T-helper 2 cell treated with Interferon-gamma antibody and Interleukin-4, amounts not matched to agents 5 μg/mL and 100 μg/mL, for 36 hours (primary cell): Measurements from ENCODE around the gene OXER1.

Experiments
- DNase-seq: peaks from one replicate; pipeline ENCODE4 v3.0.0; 2021; ENCODE audit warnings: low spot score
- H3K27ac Mint-ChIP-seq: one replicate; pipeline ENCODE4 v1.8.0; 2021; ENCODE audit warnings: mild to moderate bottlenecking, mixed read lengths
- H3K27me3 Mint-ChIP-seq: one replicate; pipeline ENCODE4 v1.8.0; 2021; ENCODE audit warnings: low read depth, mixed read lengths
- H3K36me3 Mint-ChIP-seq: one replicate; pipeline ENCODE4 v1.8.0; 2021; ENCODE audit warnings: low read depth, mixed read lengths
- H3K4me1 Mint-ChIP-seq: one replicate; pipeline ENCODE4 v1.8.0; 2021; ENCODE audit warnings: low read depth, mixed read lengths
- H3K4me3 Mint-ChIP-seq: one replicate; pipeline ENCODE4 v1.8.0; 2022; ENCODE audit warnings: mild to moderate bottlenecking, moderate library complexity, mixed read lengths
- H3K9me3 Mint-ChIP-seq: one replicate; pipeline ENCODE4 v1.8.0; 2021; ENCODE audit warnings: mixed read lengths

Gene OXER1

GRCh38 chr2:42769583-42770287 lies 5.8 kb upstream of the OXER1 start:
- no peak overlapping the region for H3K4me3 Mint-ChIP-seq
- H3K36me3 Mint-ChIP-seq = no peaks in the 10 kb centered on the region
- no peaks in the 10 kb centered on the region for H3K27me3 Mint-ChIP-seq
- DNase-seq = no peak
- H3K4me1 Mint-ChIP-seq = no peaks in the 10 kb centered on the region
- H3K9me3 Mint-ChIP-seq = no peaks in the 10 kb centered on the region
- H3K27ac Mint-ChIP-seq = no peak overlapping the region

- Mint-ChIP-seq H3K27ac (no peak overlapping the region), H3K9me3 (no peaks in the 10 kb centered on the region), H3K36me3 (no peaks in the 10 kb centered on the region), H3K4me1 (no peaks in the 10 kb centered on the region), H3K4me3 (no peak overlapping the region), H3K27me3 (no peaks in the 10 kb centered on the region)
- DNase-seq = no peak
Measured at GRCh38 chr2:42768706-42769256, 4.8 kb upstream of the OXER1 start.

GRCh38 chr2:42767899-42768705 lies 4.2 kb upstream of the OXER1 start:
- Mint-ChIP-seq H3K36me3 (no peaks in the 10 kb centered on the region), H3K9me3 (no peaks in the 10 kb centered on the region), H3K27ac (no peak overlapping the region), H3K4me1 (no peaks in the 10 kb centered on the region), H3K27me3 (no peaks in the 10 kb centered on the region), H3K4me3 (no peak overlapping the region)
- DNase-seq = no peak

GRCh38 chr2:42767080-42767898 lies 3.4 kb upstream of the OXER1 start:
- H3K27ac Mint-ChIP-seq = no peak overlapping the region
- DNase-seq = no peak
- no peaks in the 10 kb centered on the region for H3K27me3 Mint-ChIP-seq
- H3K9me3 Mint-ChIP-seq = no peaks in the 10 kb centered on the region
- H3K4me1 Mint-ChIP-seq = no peaks in the 10 kb centered on the region
- H3K36me3 Mint-ChIP-seq = peaks cover 1% of the 10 kb centered on the region
- no peak overlapping the region for H3K4me3 Mint-ChIP-seq

- no peak for DNase-seq
- Mint-ChIP-seq H3K9me3 (no peaks in the 10 kb centered on the region), H3K4me3 (no peak overlapping the region), H3K4me1 (no peaks in the 10 kb centered on the region), H3K36me3 (peaks cover 1% of the 10 kb centered on the region), H3K27ac (no peak overlapping the region), H3K27me3 (no peaks in the 10 kb centered on the region)
Measured at GRCh38 chr2:42765686-42766085, 1.8 kb upstream of the OXER1 start.

- Mint-ChIP-seq H3K27ac (no peak overlapping the region), H3K4me3 (no peak overlapping the region), H3K27me3 (no peaks in the 10 kb centered on the region)
Measured at GRCh38 chr2:42764901-42765300, 966 bp upstream of the OXER1 start.

GRCh38 chr2:42762823-42763804 lies 821 bp downstream of the OXER1 start:
- Mint-ChIP-seq H3K4me1 (peaks cover 2% of the 10 kb centered on the region), H3K27me3 (no peaks in the 10 kb centered on the region), H3K9me3 (no peaks in the 10 kb centered on the region), H3K27ac (no peak overlapping the region), H3K4me3 (no peak overlapping the region), H3K36me3 (peaks cover 1% of the 10 kb centered on the region)
- no peak for DNase-seq

More at GRCh38 chr2:42764901-42765300, 966 bp upstream of the OXER1 start:
- DNase-seq = no peak
- Mint-ChIP-seq H3K9me3 (no peaks in the 10 kb centered on the region), H3K4me1 (no peaks in the 10 kb centered on the region), H3K36me3 (peaks cover 1% of the 10 kb centered on the region)

GRCh38 chr2:42762155-42762554 lies 1.8 kb downstream of the OXER1 start:
- no peak for DNase-seq
- peaks cover 2% of the 10 kb centered on the region for H3K4me1 Mint-ChIP-seq
- no peak overlapping the region for H3K27ac Mint-ChIP-seq
- H3K36me3 Mint-ChIP-seq = peaks cover 1% of the 10 kb centered on the region
- no peaks in the 10 kb centered on the region for H3K27me3 Mint-ChIP-seq
- no peak overlapping the region for H3K4me3 Mint-ChIP-seq
- H3K9me3 Mint-ChIP-seq = no peaks in the 10 kb centered on the region

GRCh38 chr2:42761554-42761953 lies 2.4 kb downstream of the OXER1 start:
- H3K36me3 Mint-ChIP-seq = peaks cover 1% of the 10 kb centered on the region
- peaks cover 2% of the 10 kb centered on the region for H3K4me1 Mint-ChIP-seq
- no peak overlapping the region for H3K4me3 Mint-ChIP-seq
- no peak overlapping the region for H3K27ac Mint-ChIP-seq
- no peaks in the 10 kb centered on the region for H3K27me3 Mint-ChIP-seq
- no peak for DNase-seq
- H3K9me3 Mint-ChIP-seq = no peaks in the 10 kb centered on the region

- Mint-ChIP-seq H3K4me3 (no peak overlapping the region), H3K27ac (no peak overlapping the region), H3K9me3 (no peaks in the 10 kb centered on the region), H3K27me3 (no peaks in the 10 kb centered on the region), H3K4me1 (peaks cover 2% of the 10 kb centered on the region), H3K36me3 (peaks cover 1% of the 10 kb centered on the region)
- no peak for DNase-seq
Measured at GRCh38 chr2:42758751-42759150, 5.2 kb downstream of the OXER1 start.

GRCh38 chr2:42757981-42758740 lies 5.8 kb downstream of the OXER1 start:
- peaks cover 1% of the 10 kb centered on the region for H3K36me3 Mint-ChIP-seq
- no peak for DNase-seq
- no peaks in the 10 kb centered on the region for H3K27me3 Mint-ChIP-seq
- no peak overlapping the region for H3K4me3 Mint-ChIP-seq
- H3K27ac Mint-ChIP-seq = no peak overlapping the region
- H3K9me3 Mint-ChIP-seq = no peaks in the 10 kb centered on the region
- H3K4me1 Mint-ChIP-seq = peaks cover 2% of the 10 kb centered on the region

- Mint-ChIP-seq H3K4me1 (peaks cover 3% of the 10 kb centered on the region), H3K27ac (no peak overlapping the region), H3K9me3 (no peaks in the 10 kb centered on the region), H3K27me3 (no peaks in the 10 kb centered on the region), H3K36me3 (no peaks in the 10 kb centered on the region), H3K4me3 (no peak overlapping the region)
- no peak for DNase-seq
Measured at GRCh38 chr2:42756966-42757513, 6.9 kb downstream of the OXER1 start.
